HG02938 (cell line): ENCODE measurements around the gene GPR65.
A peak's percentile ranks its signal among the peaks of the same experiment; 100 is the strongest.

ENCODE experiments used
- ATAC-seq: cut with Tn5 transposase; IDR thresholded peaks from one replicate; pipeline ENCODE4 v1.9.1; 2021; ENCODE audit warnings: mild to moderate bottlenecking, moderate library complexity; ENCODE audit not compliant: unreplicated experiment

The GPR65 gene, protein sequence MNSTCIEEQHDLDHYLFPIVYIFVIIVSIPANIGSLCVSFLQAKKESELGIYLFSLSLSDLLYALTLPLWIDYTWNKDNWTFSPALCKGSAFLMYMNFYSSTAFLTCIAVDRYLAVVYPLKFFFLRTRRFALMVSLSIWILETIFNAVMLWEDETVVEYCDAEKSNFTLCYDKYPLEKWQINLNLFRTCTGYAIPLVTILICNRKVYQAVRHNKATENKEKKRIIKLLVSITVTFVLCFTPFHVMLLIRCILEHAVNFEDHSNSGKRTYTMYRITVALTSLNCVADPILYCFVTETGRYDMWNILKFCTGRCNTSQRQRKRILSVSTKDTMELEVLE

DNA sequence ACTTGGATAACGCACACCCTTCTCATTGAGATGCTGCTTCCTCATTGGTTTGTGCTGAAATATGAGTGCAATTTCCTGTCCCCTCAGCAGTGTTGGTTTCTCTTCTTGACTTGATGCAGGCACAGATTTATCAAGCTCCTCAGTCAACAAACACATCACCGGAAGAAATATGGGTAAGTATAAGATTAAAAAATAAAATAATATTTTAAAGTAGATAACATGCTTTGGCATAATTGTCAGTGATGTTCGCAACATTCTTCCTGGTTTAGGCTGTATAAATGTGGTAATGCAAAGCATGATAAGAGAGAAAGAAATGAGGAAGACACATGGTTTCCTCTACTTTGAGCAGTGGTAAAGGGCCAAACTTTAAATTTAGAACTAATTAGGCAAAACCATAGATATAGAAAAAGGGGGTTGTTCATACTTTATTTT, at the start of gene GPR65:
GPR65 (plus strand) TSS at position 86 of the 432 bp plus-strand sequence. CDS start 5,713 bp downstream, outside the sequence.
- peak; percentile 65 for ATAC-seq

DNA sequence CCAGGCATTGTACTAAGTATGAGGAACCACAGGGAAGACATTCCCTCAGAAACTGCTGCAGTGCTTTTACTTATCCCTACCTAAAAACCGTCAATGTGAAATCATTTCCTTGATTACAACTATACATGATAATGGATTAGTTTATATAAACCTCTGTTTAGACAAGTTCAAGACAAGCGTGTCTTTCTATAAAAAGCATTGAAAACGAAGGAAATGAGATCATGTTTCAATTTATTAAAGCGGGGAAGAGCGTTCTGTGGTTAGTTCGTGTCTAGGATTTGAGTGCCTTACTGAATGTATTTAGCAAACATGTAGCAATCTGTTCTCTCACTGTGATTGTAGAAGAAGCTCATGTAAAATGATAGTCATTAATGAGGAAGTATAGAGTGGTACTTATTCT, 49.4 kb upstream of the GPR65 start:
- ATAC-seq: no peak

DNA sequence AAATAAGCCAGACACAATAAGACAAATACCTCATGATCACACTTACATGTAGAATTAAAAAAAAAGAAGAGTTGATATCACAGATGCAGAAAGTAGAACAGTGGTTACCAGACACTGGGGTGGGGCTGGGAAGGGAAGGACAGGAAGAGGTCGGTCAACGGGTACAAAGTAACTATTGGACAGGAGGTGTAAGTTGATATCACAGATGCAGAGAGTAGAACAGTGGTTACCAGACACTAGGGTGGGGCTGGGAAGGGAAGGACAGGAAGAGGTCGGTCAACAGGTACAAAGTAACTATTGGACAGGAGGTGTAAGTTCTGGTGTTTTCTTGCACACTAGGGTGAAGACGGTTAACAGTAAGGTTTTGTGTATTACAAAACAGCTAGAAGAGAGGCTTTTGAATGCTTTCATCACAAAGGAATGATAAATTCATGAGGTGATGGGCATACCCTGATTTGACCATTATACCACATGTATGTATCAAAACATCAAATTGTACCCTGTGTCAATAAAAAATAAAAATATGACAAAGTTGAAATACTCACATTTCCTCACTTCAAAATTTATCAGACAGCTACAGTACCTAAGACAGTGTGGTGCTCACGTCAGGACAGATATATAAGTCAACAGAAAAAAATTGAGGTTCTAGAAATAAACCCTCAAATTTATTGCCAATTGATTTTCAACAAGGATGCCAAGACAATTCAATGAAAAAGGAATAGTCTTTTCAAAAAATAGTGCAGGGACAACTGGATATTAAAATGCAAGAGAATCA, 44.7 kb upstream of the GPR65 start:
- no peak for ATAC-seq

DNA sequence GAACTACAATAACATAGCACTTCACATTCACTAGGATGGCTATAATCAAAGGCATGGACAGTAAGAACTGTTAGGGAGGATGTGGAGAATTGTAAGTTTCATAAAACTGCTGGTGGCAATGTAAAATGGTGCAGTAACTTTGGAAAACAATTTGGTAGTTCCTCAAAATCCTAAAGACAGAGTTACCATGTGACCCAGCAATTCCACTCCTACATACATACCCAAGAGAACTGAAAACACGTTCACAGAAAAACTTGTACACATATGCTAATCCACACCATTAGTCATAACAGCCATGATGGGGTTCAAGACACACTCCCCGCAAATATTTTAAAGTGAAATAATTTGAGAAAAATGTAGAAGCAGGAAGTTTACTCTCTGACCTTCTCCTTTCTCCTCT, 43.7 kb upstream of the GPR65 start:
- ATAC-seq: no peak

DNA sequence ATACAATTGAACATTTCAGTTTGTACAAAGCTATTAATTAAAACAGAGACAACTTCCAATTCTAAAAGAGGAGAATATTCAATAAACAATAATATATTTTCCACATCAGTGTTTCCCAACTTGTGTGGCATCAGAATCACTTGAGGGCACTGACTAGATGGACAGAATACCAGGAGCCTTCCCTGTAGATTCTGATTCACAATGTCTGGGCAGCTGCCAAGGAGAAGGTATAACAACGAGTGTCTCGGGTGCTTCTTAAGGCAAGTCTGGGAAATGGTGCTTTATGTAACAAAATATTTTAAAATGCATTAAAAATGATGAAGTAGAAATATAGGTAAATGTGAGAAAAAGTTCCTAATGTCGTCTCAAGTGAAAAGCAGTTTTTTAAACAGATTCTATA, 38.1 kb upstream of the GPR65 start:
- ATAC-seq: no peak

DNA sequence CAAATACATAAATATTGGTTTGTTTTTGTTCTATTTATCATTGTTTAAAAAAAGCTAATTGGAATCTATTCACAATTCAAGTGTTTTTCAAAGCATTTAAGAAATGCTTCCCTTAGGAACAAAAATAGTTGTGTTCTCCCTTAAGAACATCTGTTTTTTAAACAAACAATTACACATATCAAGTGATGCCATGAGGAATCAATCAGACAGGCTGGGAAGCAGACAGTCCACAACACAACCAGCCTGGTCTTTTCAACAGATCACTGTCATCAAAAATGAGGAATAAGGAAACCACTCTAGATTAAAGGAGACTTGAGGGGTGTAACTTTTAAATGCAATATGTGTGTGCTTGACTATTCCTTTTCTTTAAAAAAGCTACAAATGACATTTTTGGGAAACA, 37.4 kb upstream of the GPR65 start:
- ATAC-seq: no peak

DNA sequence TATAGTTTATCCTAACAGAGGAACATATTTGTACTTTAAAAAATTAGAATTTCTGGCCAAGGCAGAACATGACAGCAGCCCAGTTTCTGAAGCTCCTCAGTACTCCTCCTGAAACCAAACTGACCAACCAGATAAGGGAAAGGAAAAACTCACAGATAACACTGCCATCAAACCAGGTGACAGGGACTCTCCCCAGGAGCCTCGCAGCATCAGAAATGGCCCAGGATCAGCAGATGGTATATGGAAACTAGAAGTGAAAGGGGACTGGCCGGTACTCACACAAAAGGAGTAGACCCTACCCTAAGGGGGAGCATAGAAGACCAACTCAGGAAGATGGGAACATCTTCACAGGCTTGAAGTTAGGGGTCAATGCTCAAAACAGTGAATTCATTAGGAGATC, 33.9 kb upstream of the GPR65 start:
- peak; percentile 94 for ATAC-seq

DNA sequence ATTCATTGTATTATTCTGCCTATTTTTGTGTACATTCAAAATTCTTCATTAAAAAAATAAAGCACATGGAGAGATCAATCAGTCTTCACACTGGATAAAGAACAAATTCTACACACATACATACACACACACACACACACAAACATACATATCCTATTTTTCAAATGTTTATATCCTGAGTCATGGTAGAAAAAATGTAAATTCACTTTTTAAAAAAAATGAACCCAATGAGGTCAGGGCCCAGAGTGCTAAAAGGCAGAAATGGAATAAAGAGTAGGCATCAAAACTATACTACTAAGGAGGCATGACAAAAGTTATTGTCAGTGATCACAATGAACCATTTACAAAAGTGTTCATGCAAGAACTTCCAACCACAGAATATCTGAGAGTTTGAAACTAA, 29.3 kb upstream of the GPR65 start:
- ATAC-seq: no peak

DNA sequence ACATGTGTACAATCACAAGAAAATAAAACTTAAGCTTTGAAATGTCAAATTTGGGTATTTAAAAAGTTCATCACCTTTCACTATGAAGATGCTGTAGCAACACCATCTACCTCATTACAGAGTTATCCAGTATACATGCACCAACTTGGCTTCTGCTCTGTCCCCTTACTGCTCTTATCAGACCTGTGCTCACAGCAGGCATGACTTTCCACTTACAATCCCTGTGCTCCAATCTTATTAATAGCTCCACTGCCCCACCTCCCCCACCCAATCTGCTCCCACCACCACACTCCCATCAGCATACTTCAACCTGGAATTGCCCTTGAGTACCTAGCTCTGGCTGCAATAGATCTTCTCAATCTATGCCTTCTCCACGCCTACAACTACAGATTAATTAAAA, 25.2 kb upstream of the GPR65 start:
- ATAC-seq: no peak

DNA sequence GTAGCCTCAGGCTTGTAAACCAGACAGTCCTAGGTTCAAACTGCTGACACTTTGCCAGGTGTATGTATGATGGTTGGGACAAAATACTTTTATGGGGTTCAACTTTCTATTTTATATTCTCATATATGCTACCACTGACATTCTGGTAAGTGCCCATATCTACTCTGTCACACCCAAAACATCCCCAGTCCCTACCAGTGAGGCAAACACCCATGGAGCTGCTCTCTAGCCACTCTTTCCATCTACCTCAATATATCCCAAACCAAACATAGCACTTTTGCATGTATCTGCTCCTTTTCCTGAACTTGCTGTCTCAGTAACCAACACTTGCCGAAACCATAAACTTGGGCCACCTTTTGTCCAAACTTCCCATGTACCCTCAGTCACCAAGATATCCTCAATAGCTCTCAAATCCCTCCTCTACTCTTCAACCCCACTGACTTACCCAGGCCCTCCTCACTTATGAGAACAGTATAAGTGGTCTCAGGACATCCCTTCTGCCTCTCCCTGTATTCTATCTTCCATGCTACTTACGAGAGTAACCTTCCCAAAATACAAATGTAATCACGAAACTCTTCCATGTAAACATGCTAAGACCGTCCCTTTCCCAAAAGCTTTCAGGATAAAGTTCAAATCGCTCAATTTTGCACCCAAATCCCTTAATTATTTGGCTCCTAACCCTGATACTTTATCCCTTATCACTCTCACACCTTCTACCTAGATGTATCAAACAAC, 15.5 kb upstream of the GPR65 start:
- ATAC-seq: no peak

DNA sequence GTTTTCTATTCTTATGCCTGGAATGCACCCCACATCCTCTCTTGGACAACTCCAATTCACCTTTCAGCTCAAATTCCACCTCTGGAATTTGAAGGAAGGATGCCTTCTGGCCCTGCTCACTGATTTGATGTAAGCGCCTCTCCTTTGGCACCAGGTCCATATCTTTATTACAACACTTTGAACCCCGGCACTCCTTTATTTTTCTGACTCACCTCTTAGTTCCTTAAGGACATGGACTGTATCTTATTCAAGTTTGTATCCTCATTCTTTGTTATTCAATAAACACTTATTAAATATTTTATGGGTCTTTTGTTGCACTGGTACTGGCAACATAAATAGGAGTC, 15.0 kb upstream of the GPR65 start:
- ATAC-seq: no peak

DNA sequence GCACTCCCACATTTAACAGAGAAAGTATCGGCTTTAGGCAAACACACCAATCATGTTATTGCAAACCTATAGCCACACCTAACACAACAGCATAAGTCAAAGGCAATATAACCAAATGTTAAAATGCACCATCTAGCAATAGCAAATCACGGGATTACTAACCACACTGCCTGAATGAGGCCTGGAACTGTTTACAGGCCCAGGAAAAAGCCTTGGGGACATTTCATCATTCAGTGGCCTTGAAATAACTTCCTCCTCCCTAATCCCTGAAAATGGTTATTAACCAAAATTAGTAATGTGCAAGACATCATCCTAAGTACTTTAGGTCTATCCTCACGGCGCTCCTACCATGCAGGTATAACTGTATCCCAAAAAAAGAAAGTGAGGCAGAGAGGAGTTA, 14.3 kb upstream of the GPR65 start:
- no peak for ATAC-seq

DNA sequence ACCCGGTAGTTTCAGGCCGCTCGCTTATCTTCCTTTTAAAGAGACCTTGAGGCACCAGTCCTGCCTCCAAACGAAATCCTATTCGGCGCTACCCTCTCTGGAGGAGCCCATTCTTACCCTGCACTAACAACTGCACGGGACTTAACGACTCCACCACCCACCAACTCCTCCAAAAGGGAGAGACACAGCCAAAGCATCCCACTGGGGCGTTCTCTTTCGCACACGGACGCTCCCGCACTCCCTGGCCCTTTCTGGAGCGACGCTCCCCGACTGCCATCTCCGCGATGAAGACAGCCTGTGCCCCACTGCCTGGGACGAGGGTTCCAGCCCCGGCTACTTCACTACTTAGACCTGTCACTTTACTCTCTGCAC, 12.6 kb upstream of the GPR65 start:
- ATAC-seq: no peak

DNA sequence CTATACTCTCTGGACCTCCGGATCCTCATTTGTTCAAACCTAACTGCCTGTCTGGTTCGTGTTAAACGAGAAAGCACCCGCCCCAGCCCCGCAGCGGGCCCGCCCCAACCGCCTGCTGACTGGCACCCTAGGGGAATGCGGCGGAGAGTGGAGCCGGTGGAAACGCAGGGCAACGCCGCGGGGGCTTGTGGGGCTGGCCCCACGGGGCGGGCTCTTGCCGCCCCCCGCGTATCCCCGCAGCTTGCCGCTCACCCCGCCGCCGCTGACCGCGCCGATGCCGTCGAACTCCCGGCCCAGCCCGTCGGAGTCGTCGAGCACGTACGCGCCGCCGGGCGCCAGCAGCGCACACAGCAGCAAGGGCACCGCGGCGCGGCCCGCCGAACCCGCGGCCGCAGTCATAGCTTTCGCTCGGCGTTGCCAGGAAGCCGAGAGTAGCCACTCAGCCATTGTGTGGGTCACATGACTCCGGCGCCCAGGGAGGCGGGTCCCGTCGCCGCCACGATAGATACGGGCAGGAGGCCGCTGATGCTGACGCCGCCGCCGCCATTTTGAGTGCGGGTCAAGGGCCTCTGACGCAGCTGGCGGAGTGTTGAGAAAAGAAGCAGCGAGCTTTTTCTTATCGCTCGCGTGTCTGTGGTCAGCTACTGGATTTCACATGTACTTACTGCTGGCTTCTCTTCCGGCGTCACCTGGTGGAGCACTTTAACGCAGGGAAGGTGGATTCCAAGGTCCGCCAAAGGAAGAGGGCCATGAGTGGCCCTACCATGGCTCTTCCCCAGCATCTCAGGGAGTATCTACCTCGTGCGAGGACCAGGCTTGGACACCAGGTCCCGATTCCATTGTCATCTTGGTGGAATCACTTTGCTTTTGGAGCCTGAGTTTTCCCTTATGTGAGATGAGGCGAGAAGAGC, 12.0 kb upstream of the GPR65 start, which contains the start of gene GALC:
GALC (minus strand) TSS at position 465 of the 911 bp plus-strand sequence; CDS start at position 447, 18 bp downstream.
- peak; percentile 79 for ATAC-seq

DNA sequence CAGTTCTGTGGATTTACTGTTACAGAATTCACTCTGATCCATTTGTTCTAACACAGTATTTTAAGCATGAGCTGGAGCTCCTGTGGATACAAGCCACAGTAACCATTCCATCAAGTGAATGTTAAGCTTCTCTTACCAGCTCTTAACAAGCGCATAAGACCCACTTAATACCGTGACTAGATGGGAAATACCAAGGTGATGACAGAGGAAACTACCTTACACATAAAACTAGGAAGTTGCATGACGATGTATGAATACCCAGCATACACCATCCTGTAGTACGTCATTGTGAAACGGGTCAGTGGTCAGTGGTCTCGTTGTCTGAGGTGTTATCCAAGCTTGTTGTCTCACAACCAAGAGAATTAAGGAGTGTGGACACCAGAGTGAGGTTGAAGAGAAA, 10.0 kb upstream of the GPR65 start:
- peak; percentile 52 for ATAC-seq

DNA sequence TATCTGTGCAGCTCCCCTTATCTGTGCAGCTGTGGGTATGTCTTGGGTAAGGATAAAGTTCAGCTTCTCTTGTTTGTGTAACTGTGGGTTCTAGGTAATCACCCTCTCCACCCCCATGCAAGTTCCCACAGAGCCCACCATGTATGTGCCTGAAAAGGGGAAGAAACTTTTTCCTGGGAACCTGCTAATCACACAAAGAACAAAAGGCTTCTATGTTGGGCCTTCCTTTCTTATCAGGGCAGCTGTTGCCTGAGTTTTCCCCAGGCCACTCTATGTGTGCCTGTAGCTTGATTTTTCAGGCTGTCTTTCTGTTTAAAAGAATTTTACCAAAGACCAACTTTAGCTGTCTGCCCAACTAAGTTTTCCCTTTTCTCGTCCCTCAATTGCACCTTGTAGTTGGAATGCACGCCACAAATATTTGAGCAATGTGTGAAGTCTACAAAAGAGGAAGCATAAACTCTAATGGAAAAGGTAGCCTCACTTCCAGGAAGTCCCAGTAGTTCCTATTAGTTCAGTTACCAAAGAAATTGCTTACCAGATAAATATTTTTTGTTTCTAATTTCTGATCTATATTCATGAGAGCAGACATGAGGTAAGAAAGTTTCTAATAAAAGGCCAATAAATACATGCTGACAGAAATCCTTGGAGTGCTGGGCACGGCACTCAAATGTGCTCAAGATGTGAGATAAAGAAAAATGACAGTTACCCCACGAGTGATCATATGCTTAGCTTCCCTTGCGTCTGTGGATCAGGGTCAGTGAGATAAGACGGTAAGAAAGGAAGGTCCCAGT, 9.2 kb upstream of the GPR65 start:
- peak; percentile 2 for ATAC-seq

DNA sequence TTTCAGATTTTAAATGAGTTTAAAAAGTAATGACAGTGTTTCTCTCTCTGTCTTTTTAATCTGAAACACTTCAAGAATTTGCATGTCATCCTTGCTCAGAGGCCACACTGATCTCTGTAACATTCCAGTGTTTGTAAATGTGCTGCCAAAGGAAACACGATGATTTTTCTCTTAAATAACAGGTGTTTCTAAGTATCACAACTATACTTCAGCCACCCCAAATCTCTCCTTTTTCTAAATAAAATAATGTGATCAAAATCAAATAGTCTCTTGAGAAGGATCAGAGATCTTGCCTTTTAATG, 8.7 kb upstream of the GPR65 start:
- no peak for ATAC-seq

DNA sequence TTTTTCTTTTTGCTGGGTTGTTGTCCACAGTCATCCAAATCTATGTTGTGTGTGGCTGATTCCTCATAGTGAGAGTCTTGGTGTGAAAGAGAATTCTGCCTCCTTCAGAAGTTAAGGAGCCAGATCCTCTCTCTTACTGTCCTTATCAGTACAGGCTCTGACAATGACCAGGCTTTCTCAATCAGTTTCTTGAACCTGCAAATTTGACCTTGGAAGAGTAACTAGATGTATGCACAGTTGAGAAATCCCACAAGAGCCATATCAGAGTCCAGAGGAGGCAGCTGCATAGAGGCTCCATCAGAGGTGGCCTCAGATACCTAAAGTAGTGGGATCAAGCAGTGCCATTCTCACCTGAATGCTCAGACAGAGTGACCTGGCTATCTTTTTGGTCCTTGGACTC, 6.5 kb upstream of the GPR65 start:
- no peak for ATAC-seq

DNA sequence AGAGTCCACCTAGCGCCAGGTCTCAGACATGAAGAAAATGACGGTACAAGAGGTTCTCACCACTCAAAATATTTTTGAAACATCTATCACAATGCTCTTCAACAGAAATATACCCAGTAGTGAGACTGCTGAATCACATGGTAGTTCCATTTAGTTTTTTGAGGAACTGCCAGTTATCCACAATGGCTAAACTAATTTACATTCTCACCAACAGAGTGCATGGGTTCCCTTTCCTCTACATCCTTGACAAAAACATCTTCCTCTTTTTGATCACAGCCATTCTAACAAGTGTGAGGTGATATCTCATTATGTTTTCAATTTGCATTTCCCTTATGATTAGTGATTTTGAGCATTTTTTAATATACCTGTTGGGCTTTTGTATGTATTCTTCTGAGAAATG, 5.7 kb upstream of the GPR65 start:
- no peak for ATAC-seq

DNA sequence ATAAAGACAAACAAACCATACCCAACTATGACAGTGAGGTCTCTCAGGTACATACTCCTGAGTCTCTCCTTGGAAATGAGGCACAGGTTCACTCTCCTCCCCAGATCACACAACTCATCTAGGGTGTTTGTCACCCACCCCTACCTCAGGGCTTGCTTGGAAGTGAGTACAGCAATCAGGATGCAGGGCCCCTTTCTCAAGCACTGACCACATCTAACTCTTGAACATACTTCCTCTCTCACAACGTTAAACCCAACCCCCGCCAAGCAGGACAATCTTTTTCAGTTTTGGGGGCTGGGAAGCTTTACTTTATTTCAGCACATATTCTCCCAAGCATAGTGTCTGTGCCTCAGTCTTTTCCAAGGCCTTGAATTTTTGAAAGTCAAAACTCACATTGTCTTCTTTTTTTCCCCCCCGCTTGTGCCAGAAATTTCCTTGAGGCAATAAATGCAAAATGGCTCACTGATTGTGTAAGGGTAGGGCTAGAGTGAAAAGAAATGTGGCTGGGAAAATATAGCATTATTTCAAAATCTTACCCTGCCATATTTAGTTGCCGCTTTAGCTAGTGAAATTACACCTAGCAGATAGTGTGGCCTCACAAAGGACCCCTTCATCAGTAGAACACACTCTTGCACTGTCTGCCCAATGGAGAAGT, 2.4 kb upstream of the GPR65 start:
- ATAC-seq: peak; percentile 23
